Measurements from ENCODE around the gene COBL.

GRCh38 chr7:51104278-51104677 lies 212.3 kb downstream of the COBL start:
- TF ChIP-seq CTCF (IDR thresholded peaks at IDR 0.05) = no peak
- no peak for TF ChIP-seq POLR2A (IDR thresholded peaks at IDR 0.05)

All from right lobe of liver (tissue), 4 donors.